Keratinocyte (primary cell): ENCODE measurements around the gene EML2.

ENCODE experiments used
- EZH2 ChIP-seq: IDR thresholded peaks from one replicate; pipeline ENCODE4 v1.6.1; 2012; ENCODE audit warnings: inconsistent platforms, mild to moderate bottlenecking, low read length, moderate library complexity
- TF ChIP-seq, protein P1 (sequence below), 3 experiments: IDR thresholded peaks in 1 of 3; conservative IDR thresholded peaks in 1 of 3; optimal IDR thresholded peaks in 1 of 3; 2 replicates in 2 of 3; 3 replicates in 1 of 3; pipeline versions ENCODE3 to v1.5.1; 2011; ENCODE audit warnings: low read length in 3 of 3, mild to moderate bottlenecking in 3 of 3, moderate library complexity in 2 of 3, control low read depth in 1 of 3, inconsistent platforms in 1 of 3; ENCODE audit not compliant: insufficient read depth in 2 of 3; ENCODE audit errors: extremely low read depth in 1 of 3

DNA sequence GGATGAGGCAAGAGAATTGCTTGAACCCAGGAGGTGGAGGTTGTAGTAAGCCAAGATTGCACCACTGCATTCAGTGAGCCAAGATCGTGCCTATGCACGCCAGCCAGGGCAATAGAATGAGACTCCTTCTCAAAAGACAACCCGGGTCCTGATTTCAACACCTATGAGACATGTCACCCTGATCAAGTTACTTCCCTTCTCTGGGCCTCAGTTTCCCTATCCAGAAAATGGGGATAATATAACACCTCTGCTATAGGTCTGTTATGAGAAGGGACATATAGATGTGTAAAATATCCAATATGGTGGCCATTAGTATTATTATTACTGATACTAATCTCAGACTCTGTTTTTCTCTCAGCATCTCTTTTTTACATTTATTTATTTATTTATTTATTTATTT, 15.9 kb upstream of the EML2 start:
- TF ChIP-seq, protein P1, sequence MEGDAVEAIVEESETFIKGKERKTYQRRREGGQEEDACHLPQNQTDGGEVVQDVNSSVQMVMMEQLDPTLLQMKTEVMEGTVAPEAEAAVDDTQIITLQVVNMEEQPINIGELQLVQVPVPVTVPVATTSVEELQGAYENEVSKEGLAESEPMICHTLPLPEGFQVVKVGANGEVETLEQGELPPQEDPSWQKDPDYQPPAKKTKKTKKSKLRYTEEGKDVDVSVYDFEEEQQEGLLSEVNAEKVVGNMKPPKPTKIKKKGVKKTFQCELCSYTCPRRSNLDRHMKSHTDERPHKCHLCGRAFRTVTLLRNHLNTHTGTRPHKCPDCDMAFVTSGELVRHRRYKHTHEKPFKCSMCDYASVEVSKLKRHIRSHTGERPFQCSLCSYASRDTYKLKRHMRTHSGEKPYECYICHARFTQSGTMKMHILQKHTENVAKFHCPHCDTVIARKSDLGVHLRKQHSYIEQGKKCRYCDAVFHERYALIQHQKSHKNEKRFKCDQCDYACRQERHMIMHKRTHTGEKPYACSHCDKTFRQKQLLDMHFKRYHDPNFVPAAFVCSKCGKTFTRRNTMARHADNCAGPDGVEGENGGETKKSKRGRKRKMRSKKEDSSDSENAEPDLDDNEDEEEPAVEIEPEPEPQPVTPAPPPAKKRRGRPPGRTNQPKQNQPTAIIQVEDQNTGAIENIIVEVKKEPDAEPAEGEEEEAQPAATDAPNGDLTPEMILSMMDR (optimal IDR thresholded peaks at IDR 0.05 in 1 of 3, IDR thresholded peaks at IDR 0.05 in 1 of 3, conservative IDR thresholded peaks at IDR 0.05 in 1 of 3; ENCODE audit: extremely low read depth in 1 of 3, insufficient read depth in 2 of 3, low read length in 3 of 3) = no peak
- TF ChIP-seq EZH2 = no peak
